Esophagus squamous epithelium (tissue), 4 donors: Measurements from ENCODE around the gene BLVRB.

Source experiments
- POLR2A ChIP-seq, 4 donors: fragments of 450-650 bp; IDR thresholded peaks; one replicate each; pipeline ENCODE4 v1.6.1; 2017; ENCODE audit warnings: antibody characterized with exemption in 4 of 4, mild to moderate bottlenecking in 4 of 4, moderate library complexity in 3 of 4
- TF ChIP-seq, protein P1 (sequence below), 6 experiments: fragments of 450-650 bp in 4 of 6; fragments of 200-600 bp in 2 of 6; sonication (generic) in 2 of 6; IDR thresholded peaks; one replicate each; pipeline ENCODE4 v1.5.1; 2016 to 2019; ENCODE audit warnings: antibody characterized with exemption in 6 of 6, mild to moderate bottlenecking in 4 of 6, moderate library complexity in 4 of 6

DNA sequence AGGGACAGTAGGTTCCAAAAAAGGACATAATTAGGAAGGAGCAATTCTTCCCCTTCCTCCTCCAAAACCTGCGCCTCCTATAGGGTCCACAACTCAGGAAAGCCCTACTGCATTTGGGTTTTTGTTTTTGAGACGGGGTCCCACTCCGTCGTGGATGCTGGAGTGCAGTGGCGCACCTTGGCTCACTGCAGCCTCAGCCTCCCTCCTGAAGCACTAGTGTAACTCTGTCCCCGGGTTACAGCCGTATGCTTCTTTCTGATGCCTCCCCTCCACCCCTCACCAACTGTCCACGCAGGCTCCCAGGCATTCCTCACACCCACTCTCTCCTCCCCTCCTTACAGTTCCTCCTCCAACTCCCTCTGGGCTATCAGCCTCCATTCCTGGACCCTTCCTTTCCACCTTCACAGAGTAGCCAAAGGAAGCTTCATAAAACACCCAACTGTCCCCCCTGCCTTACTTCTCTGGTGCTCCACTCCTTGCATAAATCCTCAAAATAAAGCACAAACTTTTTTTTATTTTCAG, 19.2 kb downstream of the BLVRB start:
- TF ChIP-seq, protein P1, sequence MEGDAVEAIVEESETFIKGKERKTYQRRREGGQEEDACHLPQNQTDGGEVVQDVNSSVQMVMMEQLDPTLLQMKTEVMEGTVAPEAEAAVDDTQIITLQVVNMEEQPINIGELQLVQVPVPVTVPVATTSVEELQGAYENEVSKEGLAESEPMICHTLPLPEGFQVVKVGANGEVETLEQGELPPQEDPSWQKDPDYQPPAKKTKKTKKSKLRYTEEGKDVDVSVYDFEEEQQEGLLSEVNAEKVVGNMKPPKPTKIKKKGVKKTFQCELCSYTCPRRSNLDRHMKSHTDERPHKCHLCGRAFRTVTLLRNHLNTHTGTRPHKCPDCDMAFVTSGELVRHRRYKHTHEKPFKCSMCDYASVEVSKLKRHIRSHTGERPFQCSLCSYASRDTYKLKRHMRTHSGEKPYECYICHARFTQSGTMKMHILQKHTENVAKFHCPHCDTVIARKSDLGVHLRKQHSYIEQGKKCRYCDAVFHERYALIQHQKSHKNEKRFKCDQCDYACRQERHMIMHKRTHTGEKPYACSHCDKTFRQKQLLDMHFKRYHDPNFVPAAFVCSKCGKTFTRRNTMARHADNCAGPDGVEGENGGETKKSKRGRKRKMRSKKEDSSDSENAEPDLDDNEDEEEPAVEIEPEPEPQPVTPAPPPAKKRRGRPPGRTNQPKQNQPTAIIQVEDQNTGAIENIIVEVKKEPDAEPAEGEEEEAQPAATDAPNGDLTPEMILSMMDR (IDR thresholded peaks at IDR 0.05): no peak
- TF ChIP-seq POLR2A (IDR thresholded peaks at IDR 0.05): no peak
